OCI-LY3 (cell line): Measurements from ENCODE around the gene PLEKHA6.

Source experiments
- H2AFZ ChIP-seq: fragments of 200-600, 300-600 bp; shearing (Covaris generic); 2 replicates; pipeline ENCODE4 v1.6.0; 2014; ENCODE audit warnings: antibody characterized with exemption, low read depth, low read length
- H3K27ac ChIP-seq: fragments of 200-600, 300-600 bp; sonication (generic); 2 replicates; pipeline ENCODE4 v1.5.1; 2014; ENCODE audit warnings: mild to moderate bottlenecking, low read length, moderate library complexity, mixed read lengths
- H3K27me3 ChIP-seq: fragments of 200-600, 300-600 bp; sonication (generic); 2 replicates; pipeline ENCODE4 v1.6.1; 2014; ENCODE audit warnings: low read depth, low read length, mixed read lengths
- H3K36me3 ChIP-seq: fragments of 200-600, 300-600 bp; sonication (generic); replicated peaks from 2 replicates; pipeline ENCODE3; 2014; ENCODE audit warnings: low read depth, low read length, mixed read lengths
- H3K4me1 ChIP-seq: fragments of 300-600, 200-600 bp; sonication (generic); 2 replicates; pipeline ENCODE4 v1.6.1; 2014; ENCODE audit warnings: low read length, mixed read lengths
- H3K4me2 ChIP-seq: fragments of 200-600, 300-600 bp; sonication (generic); 2 replicates; pipeline ENCODE4 v1.6.1; 2014; ENCODE audit warnings: low read length, mixed read lengths
- H3K4me3 ChIP-seq: fragments of 300-600, 200-600 bp; sonication (generic); 2 replicates; pipeline ENCODE4 v1.5.1; 2014; ENCODE audit warnings: antibody characterized with exemption, mild to moderate bottlenecking, low read length, moderate library complexity
- H3K79me2 ChIP-seq: fragments of 300-600, 200-600 bp; shearing (Covaris generic); 2 replicates; pipeline ENCODE4 v1.6.1; 2014; ENCODE audit warnings: mild to moderate bottlenecking, low read length, mixed read lengths
- H3K9ac ChIP-seq: fragments of 300-600, 200-600 bp; shearing (Covaris generic); 2 replicates; pipeline ENCODE4 v1.6.0; 2014; ENCODE audit warnings: mild to moderate bottlenecking, low read length, moderate library complexity
- H3K9me3 ChIP-seq: fragments of 200-600, 300-600 bp; shearing (Covaris generic); 2 replicates; pipeline ENCODE4 v1.6.1; 2014; ENCODE audit warnings: low read length, mixed read lengths; ENCODE audit not compliant: insufficient read depth
- H4K20me1 ChIP-seq: fragments of 200-600, 300-600 bp; sonication (generic); 2 replicates; pipeline ENCODE4 v1.6.1; 2016; ENCODE audit warnings: low read length, mixed read lengths; ENCODE audit not compliant: insufficient read depth
- CTCF ChIP-seq: fragments of 200-600, 300-600 bp; sonication (generic); IDR thresholded peaks from 2 replicates; pipeline ENCODE4 v1.5.1; 2014; ENCODE audit warnings: antibody characterized with exemption, low read length, low read depth
- EZH2phosphoT487 ChIP-seq: fragments of 200-600 bp; shearing (Covaris generic); IDR thresholded peaks from 2 replicates; pipeline ENCODE4 v1.6.1; 2018; ENCODE audit warnings: antibody characterized with exemption, mixed run types, low read depth

PLEKHA6 gene

GRCh38 chr1:204404629-204405028, 44.9 kb upstream of the PLEKHA6 start:
- H2AFZ ChIP-seq: no peak overlapping the region
- H3K9me3 ChIP-seq: no peaks in the 10 kb centered on the region
- H3K4me3 ChIP-seq: no peak overlapping the region
- no peak overlapping the region for H3K4me2 ChIP-seq
- no peaks in the 10 kb centered on the region for H3K27me3 ChIP-seq
- TF ChIP-seq CTCF (no peak), EZH2phosphoT487 (no peak)
- peaks cover 48% of the 10 kb centered on the region for H4K20me1 ChIP-seq
- H3K27ac ChIP-seq: no peak overlapping the region
- H3K36me3 ChIP-seq: peaks cover 68% of the 10 kb centered on the region
- peaks cover 16% of the 10 kb centered on the region for H3K4me1 ChIP-seq
- peaks cover 89% of the 10 kb centered on the region for H3K79me2 ChIP-seq
- no peak overlapping the region for H3K9ac ChIP-seq

GRCh38 chr1:204402391-204402790, 42.7 kb upstream of the PLEKHA6 start:
- no peaks in the 10 kb centered on the region for H3K9me3 ChIP-seq
- no peak overlapping the region for H3K27ac ChIP-seq
- H3K36me3 ChIP-seq: peaks cover 60% of the 10 kb centered on the region
- TF ChIP-seq EZH2phosphoT487: no peak
- TF ChIP-seq CTCF: no peak
- peaks cover 16% of the 10 kb centered on the region for H3K4me1 ChIP-seq
- H3K9ac ChIP-seq: no peak overlapping the region
- H2AFZ ChIP-seq: no peak overlapping the region
- no peaks in the 10 kb centered on the region for H3K27me3 ChIP-seq
- H3K4me3 ChIP-seq: no peak overlapping the region
- H3K4me2 ChIP-seq: no peak overlapping the region
- H3K79me2 ChIP-seq: peaks cover 66% of the 10 kb centered on the region
- H4K20me1 ChIP-seq: peaks cover 25% of the 10 kb centered on the region

- TF ChIP-seq EZH2phosphoT487 (no peak), CTCF (no peak)
- peaks cover 19% of the 10 kb centered on the region for H4K20me1 ChIP-seq
- no peak overlapping the region for H3K4me3 ChIP-seq
- no peak overlapping the region for H3K4me2 ChIP-seq
- no peaks in the 10 kb centered on the region for H3K9me3 ChIP-seq
- no peak overlapping the region for H3K27ac ChIP-seq
- H3K79me2 ChIP-seq: peaks cover 60% of the 10 kb centered on the region
- H3K27me3 ChIP-seq: no peaks in the 10 kb centered on the region
- H3K4me1 ChIP-seq: peaks cover 11% of the 10 kb centered on the region
- H3K36me3 ChIP-seq: peaks cover 58% of the 10 kb centered on the region
- H3K9ac ChIP-seq: no peak overlapping the region
- H2AFZ ChIP-seq: no peak overlapping the region
Observed at GRCh38 chr1:204401730-204402129, 42.0 kb upstream of the PLEKHA6 start.

- Histone ChIP-seq H3K4me1 (peaks cover 5% of the 10 kb centered on the region), H3K4me3 (no peak overlapping the region), H3K36me3 (peaks cover 57% of the 10 kb centered on the region), H3K9me3 (no peaks in the 10 kb centered on the region), H4K20me1 (peaks cover 13% of the 10 kb centered on the region), H3K27ac (no peak overlapping the region), H3K9ac (no peak overlapping the region), H3K4me2 (no peak overlapping the region), H3K27me3 (no peaks in the 10 kb centered on the region), H3K79me2 (peaks cover 53% of the 10 kb centered on the region), H2AFZ (no peak overlapping the region)
- no peak for TF ChIP-seq CTCF
- TF ChIP-seq EZH2phosphoT487: no peak
Observed at GRCh38 chr1:204400882-204401510, 41.3 kb upstream of the PLEKHA6 start.
